Measurements from ENCODE around the gene CYP4B1. TPM values are rescaled to one million over a fixed set of nuclear protein-coding genes. Genes with fewer than 3 reads are reported as not detected.

The CYP4B1 gene
- total and polyA plus RNA-seq, 7 donors = 0.23 to 50.3 (median 17.2) TPM

DNA sequence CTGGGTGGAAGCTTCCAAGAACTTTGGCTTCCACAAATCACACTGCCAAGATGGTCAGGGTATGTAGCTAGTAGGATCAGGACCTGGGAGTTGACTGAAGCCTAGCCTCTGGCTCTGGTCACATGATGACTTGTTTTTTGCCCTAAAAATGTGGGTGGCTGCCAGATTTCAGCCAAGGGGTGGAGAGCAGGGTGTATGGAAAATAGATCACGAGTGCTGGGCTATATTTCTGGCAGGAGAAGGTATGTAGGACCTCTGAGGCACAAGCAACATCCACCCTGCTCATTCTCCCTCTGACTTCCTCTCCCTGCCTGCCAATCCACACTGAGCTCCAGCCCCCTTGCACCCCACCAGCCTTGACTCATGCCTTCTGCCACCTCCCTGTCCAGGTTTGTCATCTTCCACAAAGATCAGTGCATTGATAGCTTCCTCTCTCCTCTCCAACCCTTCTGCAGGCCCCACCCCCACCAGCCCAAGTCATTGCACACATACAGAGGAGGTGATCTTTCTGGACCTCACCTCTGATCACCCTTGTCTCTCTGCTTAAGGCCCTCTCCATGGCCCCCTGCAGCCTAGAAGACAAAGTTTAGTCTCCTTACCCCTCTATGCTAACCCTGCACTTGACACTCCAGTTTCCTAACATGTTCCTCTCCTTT is 8.3 kb upstream of the CYP4B1 start:
- TF ChIP-seq, protein P1, sequence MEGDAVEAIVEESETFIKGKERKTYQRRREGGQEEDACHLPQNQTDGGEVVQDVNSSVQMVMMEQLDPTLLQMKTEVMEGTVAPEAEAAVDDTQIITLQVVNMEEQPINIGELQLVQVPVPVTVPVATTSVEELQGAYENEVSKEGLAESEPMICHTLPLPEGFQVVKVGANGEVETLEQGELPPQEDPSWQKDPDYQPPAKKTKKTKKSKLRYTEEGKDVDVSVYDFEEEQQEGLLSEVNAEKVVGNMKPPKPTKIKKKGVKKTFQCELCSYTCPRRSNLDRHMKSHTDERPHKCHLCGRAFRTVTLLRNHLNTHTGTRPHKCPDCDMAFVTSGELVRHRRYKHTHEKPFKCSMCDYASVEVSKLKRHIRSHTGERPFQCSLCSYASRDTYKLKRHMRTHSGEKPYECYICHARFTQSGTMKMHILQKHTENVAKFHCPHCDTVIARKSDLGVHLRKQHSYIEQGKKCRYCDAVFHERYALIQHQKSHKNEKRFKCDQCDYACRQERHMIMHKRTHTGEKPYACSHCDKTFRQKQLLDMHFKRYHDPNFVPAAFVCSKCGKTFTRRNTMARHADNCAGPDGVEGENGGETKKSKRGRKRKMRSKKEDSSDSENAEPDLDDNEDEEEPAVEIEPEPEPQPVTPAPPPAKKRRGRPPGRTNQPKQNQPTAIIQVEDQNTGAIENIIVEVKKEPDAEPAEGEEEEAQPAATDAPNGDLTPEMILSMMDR (IDR thresholded peaks at IDR 0.05) = no peak
- TF ChIP-seq POLR2A (IDR thresholded peaks at IDR 0.05) = no peak
- no peak for TF ChIP-seq POLR2AphosphoS5 (IDR thresholded peaks at IDR 0.05)
- Histone ChIP-seq H3K27me3 (no peaks in the 10 kb centered on the region), H3K9me3 (no peaks in the 10 kb centered on the region), H3K36me3 (no peaks in the 10 kb centered on the region), H3K4me1 (no peaks in the 10 kb centered on the region), H3K27ac (no peak overlapping the region), H3K4me3 (no peak overlapping the region)
- WGBS, 2 donors = 59 to 65% methylated on average over 1 of the region's 1 CpG
- intact Hi-C loops (cut with DNase I) = no loop called here
- DNase-seq = no peak

DNA sequence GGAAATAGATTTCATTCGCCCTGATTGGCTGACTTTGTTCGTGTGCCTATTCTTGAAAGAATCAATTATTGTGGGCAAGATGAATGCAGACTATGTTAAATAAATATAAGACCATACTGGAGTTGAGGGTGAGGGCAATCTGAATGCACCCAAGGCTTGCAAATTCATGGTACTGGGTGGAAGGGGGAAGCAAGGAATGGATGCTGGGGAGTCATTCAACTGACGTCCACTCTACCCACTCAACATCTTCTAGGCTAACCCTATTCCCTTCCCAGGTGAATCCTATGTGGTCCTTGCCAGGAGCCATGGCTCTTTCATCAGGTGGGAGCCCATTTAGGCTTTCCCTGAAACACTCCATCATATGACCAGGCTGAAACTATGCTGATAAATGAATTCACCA is 5.7 kb upstream of the CYP4B1 start:
- H3K4me1 ChIP-seq = no peaks in the 10 kb centered on the region
- H3K4me3 ChIP-seq = no peak overlapping the region
- no peak for DNase-seq
- intact Hi-C loops (cut with DNase I) = no loop called here
- no peaks in the 10 kb centered on the region for H3K36me3 ChIP-seq
- no peaks in the 10 kb centered on the region for H3K27me3 ChIP-seq
- H3K27ac ChIP-seq = no peak overlapping the region
- no peaks in the 10 kb centered on the region for H3K9me3 ChIP-seq
- TF ChIP-seq POLR2AphosphoS5 (IDR thresholded peaks at IDR 0.05) = no peak
- TF ChIP-seq EP300 (IDR thresholded peaks at IDR 0.05) = no peak
- no peak for TF ChIP-seq POLR2A (IDR thresholded peaks at IDR 0.05)
- WGBS, 2 donors = 85 to 90% methylated on average over 3 of the region's 3 CpGs

DNA sequence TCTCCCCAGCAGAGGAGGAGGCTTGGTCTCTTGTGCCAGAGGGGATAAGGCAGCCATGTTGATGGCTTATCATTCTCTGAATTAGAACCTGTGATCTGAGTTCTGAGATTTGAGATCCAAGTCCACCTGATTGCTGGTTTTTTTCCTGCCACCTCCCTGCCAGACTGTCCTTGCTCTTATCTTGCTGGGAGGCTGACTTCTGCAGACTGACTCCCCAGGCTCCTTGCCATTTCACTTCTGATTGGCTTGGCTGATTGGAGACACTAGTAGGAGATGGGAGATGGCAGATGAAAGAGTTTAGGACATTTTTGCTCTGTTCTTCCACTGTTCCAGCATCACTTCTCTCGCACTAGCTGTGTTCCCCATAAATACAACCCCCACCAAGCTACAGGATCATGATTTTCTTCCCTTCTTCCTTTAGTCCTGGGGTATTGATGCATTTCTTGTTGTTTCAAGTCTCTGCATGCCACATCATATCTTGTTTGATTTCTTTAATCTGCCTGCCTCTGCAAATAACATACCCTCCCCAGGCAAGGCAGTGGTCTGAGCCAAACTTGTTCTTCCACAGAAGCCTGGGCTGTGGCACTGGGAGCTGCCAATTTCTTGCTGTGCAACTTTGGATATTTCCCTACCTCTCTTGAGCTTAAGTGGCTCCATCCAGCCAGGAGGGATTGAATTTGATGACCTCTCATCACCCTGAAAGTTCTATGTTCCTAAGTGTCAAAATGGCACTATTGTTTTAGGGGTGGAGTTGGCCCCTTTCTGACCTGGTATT is 963 bp upstream of the CYP4B1 start:
- Histone ChIP-seq H3K9me3 (no peaks in the 10 kb centered on the region), H3K27me3 (no peaks in the 10 kb centered on the region), H3K36me3 (no peaks in the 10 kb centered on the region), H3K4me1 (no peaks in the 10 kb centered on the region), H3K4me3 (no peak overlapping the region), H3K27ac (peak overlapping the region in 1 of 4 donors; percentile 60)
- intact Hi-C loops (cut with DNase I) = no loop called here
- DNase-seq = no peak
- no peak for TF ChIP-seq POLR2AphosphoS5 (IDR thresholded peaks at IDR 0.05)
- no peak for TF ChIP-seq EP300 (IDR thresholded peaks at IDR 0.05)
- 94 to 97% methylated on average over 1 of the region's 1 CpG for WGBS, 2 donors

DNA sequence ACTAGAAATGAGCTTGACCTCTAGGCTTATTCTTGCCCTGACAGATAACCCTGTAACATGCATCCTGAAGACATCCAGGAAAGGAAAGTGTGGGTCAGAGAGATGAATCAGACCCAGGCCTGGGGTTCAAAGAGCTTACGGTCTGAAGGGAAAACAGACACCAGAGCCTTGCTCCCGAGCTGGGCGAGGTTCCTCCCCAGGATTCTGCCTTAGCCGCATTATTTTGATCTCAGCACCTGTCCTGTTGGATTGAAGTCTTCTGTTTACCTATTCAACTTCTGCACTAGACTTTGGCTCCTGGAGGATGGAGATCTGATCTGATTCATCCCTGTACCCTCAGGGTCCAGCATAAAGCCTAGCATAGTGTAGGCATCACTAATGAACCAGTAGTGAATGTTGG is 1.9 kb downstream of the CYP4B1 start:
- TF ChIP-seq POLR2A (IDR thresholded peaks at IDR 0.05) = no peak
- Histone ChIP-seq H3K27me3 (no peaks in the 10 kb centered on the region), H3K4me3 (peak overlapping the region in 1 of 4 donors; percentile 17), H3K9me3 (no peaks in the 10 kb centered on the region), H3K36me3 (no peaks in the 10 kb centered on the region), H3K27ac (peak overlapping the region in 2 of 4 donors; percentile 6 to 25), H3K4me1 (no peaks in the 10 kb centered on the region)
- WGBS, 2 donors = 66 to 71% methylated on average over 4 of the region's 4 CpGs
- DNase-seq = no peak
- intact Hi-C loops (cut with DNase I) = no loop called here

DNA sequence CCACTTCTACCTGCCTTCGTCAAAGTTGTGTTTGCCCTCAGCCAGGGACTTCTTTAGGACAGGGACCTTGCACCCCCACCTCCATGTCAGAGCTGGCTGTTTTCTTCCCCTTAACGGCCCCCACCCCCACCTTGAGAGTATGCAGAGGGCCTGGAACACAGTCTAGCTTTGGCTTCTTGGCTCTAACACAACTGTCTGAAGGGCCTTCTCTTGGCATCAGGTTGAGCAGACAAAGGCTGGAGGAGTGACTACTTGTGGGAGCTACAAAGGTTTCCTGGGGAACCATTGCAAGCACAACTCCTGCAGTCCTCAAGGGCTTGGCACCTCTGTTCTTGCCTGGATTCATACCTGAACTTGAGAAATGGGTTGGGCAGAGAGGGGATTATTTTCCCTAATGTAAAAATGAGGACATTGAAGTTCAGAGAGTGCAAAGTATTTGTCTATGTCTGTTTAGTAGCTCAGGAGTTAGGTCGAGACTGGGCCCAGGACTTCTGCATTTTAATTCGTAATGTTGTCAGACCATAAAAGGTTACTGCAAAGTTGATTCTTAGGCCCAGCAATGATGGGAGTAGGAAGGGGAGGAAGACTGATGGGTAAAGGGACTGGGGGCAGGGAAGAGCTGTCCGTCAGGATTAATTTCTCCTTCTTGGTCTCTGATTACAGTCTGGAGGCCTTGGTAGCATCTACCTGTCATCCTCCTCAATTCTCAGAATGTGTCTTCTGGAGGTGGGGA is 2.6 kb downstream of the CYP4B1 start:
- Histone ChIP-seq H3K27ac (peak overlapping the region in 2 of 4 donors; percentile 6 to 25), H3K36me3 (no peaks in the 10 kb centered on the region), H3K9me3 (no peaks in the 10 kb centered on the region), H3K4me3 (peak overlapping the region in 2 of 4 donors; percentile 1 to 17), H3K27me3 (no peaks in the 10 kb centered on the region), H3K4me1 (no peaks in the 10 kb centered on the region)
- TF ChIP-seq EP300 (IDR thresholded peaks at IDR 0.05) (no peak), POLR2AphosphoS5 (IDR thresholded peaks at IDR 0.05) (no peak)
- TF ChIP-seq, protein P1 (IDR thresholded peaks at IDR 0.05) = no peak
- no peak for DNase-seq
- 87 to 91% methylated on average over 5 of the region's 5 CpGs for WGBS, 2 donors
- intact Hi-C loops (cut with DNase I) = no loop called here

DNA sequence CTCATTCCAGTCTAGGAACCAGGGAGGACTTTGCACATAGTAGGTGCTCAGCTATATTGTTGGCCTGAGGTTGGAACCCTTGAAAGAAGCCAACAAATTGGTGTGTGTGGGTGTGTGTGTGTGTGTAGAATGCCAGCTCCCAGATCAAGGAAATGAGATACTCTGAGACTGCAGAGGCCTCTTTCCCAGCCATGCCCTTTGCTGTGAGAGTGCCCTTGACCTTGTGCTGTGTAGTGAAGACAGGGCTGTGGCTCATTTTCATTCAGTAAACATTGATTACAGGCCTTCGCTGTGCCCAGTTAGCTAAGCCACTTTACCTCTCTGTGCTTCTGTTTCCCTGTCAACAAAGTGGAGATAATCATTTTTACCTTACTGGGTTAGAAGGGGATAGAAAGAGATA is 3.2 kb downstream of the CYP4B1 start:
- Histone ChIP-seq H3K9me3 (no peaks in the 10 kb centered on the region), H3K4me1 (no peaks in the 10 kb centered on the region), H3K36me3 (no peaks in the 10 kb centered on the region), H3K4me3 (peak overlapping the region in 2 of 4 donors; percentile 1 to 17), H3K27me3 (peaks cover 0 to 3% (median 0%) of the 10 kb centered on the region in 3 donors), H3K27ac (peak overlapping the region in 1 of 4 donors; percentile 25)
- no peak for DNase-seq
- TF ChIP-seq POLR2AphosphoS5 (IDR thresholded peaks at IDR 0.05) (no peak), EP300 (IDR thresholded peaks at IDR 0.05) (no peak), POLR2A (IDR thresholded peaks at IDR 0.05) (no peak)
- TF ChIP-seq, protein P1 (IDR thresholded peaks at IDR 0.05) = no peak
- intact Hi-C loops (cut with DNase I) = no loop called here
- 0 to 55% methylated on average over 1 of the region's 1 CpG for WGBS, 2 donors

All from sigmoid colon (tissue), 7 donors.